Measurements from ENCODE around the gene AGMO. TPM values are rescaled to one million over a fixed set of nuclear protein-coding genes. Genes with fewer than 3 reads are reported as not detected.

Gene AGMO
- total RNA-seq, 1 donor from 2014 or later: not detected

DNA sequence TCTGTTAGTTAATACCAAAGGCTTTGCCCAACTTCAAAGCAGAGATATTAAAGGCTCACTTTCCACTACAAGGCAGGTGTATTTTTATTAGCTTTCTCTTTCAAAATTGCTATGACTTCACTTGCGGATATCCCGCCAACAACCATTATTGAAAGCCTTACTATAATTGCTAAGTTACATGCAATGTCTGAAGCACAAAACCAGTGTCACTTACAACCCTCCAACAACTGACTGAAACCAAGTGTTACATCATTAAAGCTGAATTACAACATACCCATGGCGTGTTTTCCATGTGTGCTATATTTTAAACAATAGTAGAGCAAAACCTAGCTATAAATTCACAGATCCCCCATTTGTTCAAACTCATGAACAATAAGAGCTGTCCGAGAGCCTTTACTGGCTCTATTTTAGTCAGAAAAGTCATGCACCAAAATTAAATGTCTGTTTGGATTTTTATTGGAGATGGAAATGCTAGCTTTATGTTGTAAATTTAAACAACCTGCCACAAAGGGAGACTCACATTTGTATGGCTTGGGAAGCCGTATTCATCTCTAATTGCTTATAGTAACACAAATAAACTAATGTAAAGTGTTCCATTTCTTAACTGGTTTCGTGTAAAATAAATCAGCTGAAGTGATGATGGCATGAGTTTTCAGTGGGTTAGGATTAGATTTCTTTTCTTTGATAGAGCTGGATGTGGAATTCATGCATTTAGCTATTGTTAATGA lies 227.1 kb downstream of the AGMO start:
- intact Hi-C loops (cut with micrococcal nuclease): no loop called here
- peaks cover 9% of the 10 kb centered on the region for H3K9me3 Mint-ChIP-seq
- no peaks in the 10 kb centered on the region for H3K36me3 Mint-ChIP-seq (ENCODE audit: low read depth)
- no peak for DNase-seq (ENCODE audit: low spot score)
- no peaks in the 10 kb centered on the region for H3K27me3 Mint-ChIP-seq (ENCODE audit: low read depth)
- no peak overlapping the region for H3K4me3 Mint-ChIP-seq (ENCODE audit: low read depth)
- H3K4me1 Mint-ChIP-seq (ENCODE audit: low read depth): no peaks in the 10 kb centered on the region
- H3K27ac Mint-ChIP-seq: no peak overlapping the region

DNA sequence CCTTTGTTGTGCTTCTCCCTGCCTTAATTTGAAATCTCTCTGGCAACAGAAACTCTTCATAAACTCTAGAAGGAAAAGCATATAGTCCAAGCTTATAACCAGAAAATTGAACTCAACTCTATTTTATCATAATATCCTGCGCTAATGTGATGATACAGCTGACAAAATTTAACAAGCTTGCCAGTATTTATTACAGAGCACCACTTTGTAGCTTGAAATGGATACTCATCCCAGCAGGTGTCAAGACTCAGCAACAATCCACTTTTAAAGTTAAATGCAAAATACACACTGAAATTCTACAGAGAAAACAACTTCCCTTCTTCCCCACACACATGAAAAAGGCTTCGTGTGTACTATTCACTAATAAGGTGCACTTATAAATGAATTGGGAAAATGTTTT lies 228.9 kb downstream of the AGMO start:
- H3K27me3 Mint-ChIP-seq (ENCODE audit: low read depth): no peaks in the 10 kb centered on the region
- no peak overlapping the region for H3K27ac Mint-ChIP-seq
- intact Hi-C loops (cut with micrococcal nuclease): no loop called here
- H3K36me3 Mint-ChIP-seq (ENCODE audit: low read depth): no peaks in the 10 kb centered on the region
- DNase-seq (ENCODE audit: low spot score): no peak
- H3K4me1 Mint-ChIP-seq (ENCODE audit: low read depth): no peaks in the 10 kb centered on the region
- no peak overlapping the region for H3K4me3 Mint-ChIP-seq (ENCODE audit: low read depth)
- H3K9me3 Mint-ChIP-seq: peaks cover 7% of the 10 kb centered on the region

DNA sequence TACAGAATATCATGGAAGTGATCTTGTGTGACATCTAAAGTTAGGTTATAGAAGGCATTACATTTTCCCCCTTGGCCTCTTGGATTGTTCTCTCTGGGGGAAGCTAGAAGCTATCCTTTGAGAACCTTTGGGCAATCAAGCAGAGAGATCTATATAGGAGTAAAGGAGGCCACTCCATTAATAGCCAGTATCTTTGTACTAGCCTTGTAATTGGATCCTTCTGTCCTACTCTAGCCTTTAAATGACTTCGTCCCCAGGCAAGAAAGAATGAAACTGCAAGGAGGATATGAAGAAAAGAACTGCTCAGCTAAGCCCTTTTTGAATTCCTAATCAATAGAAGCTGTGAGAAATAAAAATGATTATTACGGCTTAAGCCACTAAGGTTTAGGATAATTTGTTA lies 230.9 kb downstream of the AGMO start:
- intact Hi-C loops (cut with micrococcal nuclease): no loop called here
- no peaks in the 10 kb centered on the region for H3K9me3 Mint-ChIP-seq
- no peak for DNase-seq (ENCODE audit: low spot score)
- H3K4me1 Mint-ChIP-seq (ENCODE audit: low read depth): no peaks in the 10 kb centered on the region
- H3K27me3 Mint-ChIP-seq (ENCODE audit: low read depth): no peaks in the 10 kb centered on the region
- no peak overlapping the region for H3K4me3 Mint-ChIP-seq (ENCODE audit: low read depth)
- no peak overlapping the region for H3K27ac Mint-ChIP-seq
- no peaks in the 10 kb centered on the region for H3K36me3 Mint-ChIP-seq (ENCODE audit: low read depth)

DNA sequence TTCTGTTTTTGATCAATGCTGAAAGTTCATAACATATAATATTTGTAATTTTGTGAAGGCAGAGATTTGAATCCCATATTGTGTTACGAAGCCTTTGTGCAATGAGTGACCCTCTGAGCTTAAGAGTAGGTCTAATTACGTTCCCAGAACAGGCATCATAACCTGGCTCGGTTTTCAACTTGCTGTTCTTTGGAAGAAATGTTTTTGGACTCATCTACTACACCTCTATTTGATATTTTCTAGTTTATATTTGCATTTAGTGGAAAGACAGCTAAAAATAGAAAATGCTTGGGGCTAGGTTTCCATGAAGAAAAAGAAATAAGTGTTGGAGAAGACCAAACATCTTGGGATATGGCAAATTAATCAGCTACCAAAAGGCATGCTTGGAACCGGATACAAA lies 234.8 kb downstream of the AGMO start:
- Mint-ChIP-seq H3K36me3 (ENCODE audit: low read depth) (no peaks in the 10 kb centered on the region), H3K27me3 (ENCODE audit: low read depth) (no peaks in the 10 kb centered on the region), H3K27ac (no peak overlapping the region), H3K4me1 (ENCODE audit: low read depth) (no peaks in the 10 kb centered on the region), H3K4me3 (ENCODE audit: low read depth) (no peak overlapping the region), H3K9me3 (no peaks in the 10 kb centered on the region)
- intact Hi-C loops (cut with micrococcal nuclease): no loop called here
- no peak for DNase-seq (ENCODE audit: low spot score)

DNA sequence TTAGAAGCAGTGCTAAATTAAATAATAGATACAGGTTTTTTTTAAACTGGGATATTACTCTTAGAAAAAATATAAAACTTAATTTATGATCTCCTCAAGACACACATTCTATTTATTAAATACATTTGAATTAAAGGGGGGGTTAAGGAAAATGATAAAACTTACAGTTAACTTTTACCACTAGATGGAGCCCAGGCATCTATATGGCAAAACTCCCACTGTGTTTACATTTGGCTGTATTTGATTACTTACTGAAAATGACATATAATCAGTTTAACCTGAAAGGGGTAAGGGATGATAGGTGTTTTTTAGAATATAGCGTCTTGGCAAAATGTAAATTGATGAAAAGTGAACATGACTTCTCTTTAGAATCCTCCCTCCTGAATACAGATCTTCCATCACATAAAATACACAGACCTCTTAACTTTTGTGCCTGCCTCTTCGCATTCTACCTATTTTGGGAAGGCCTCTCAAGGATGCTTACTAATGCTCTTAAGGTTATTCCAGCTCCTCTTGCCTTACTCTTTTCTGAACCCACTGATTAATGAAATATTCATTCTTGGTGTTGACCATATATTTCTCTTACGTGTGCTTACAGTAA lies 235.7 kb downstream of the AGMO start:
- no peaks in the 10 kb centered on the region for H3K4me1 Mint-ChIP-seq (ENCODE audit: low read depth)
- H3K4me3 Mint-ChIP-seq (ENCODE audit: low read depth): no peak overlapping the region
- H3K9me3 Mint-ChIP-seq: no peaks in the 10 kb centered on the region
- no peak overlapping the region for H3K27ac Mint-ChIP-seq
- no peaks in the 10 kb centered on the region for H3K27me3 Mint-ChIP-seq (ENCODE audit: low read depth)
- intact Hi-C loops (cut with micrococcal nuclease): no loop called here
- H3K36me3 Mint-ChIP-seq (ENCODE audit: low read depth): no peaks in the 10 kb centered on the region
- DNase-seq (ENCODE audit: low spot score): no peak

GRCh38 chr7:15323550-15323949 lies 238.3 kb downstream of the AGMO start:
- Mint-ChIP-seq H3K9me3 (no peaks in the 10 kb centered on the region), H3K27ac (no peak overlapping the region), H3K4me3 (ENCODE audit: low read depth) (no peak overlapping the region), H3K27me3 (ENCODE audit: low read depth) (no peaks in the 10 kb centered on the region), H3K36me3 (ENCODE audit: low read depth) (no peaks in the 10 kb centered on the region), H3K4me1 (ENCODE audit: low read depth) (no peaks in the 10 kb centered on the region)
- no peak for DNase-seq (ENCODE audit: low spot score)
- intact Hi-C loops (cut with micrococcal nuclease): no loop called here

- Mint-ChIP-seq H3K9me3 (no peaks in the 10 kb centered on the region), H3K27ac (no peak overlapping the region), H3K36me3 (ENCODE audit: low read depth) (no peaks in the 10 kb centered on the region), H3K4me3 (ENCODE audit: low read depth) (no peak overlapping the region), H3K4me1 (ENCODE audit: low read depth) (no peaks in the 10 kb centered on the region), H3K27me3 (ENCODE audit: low read depth) (no peaks in the 10 kb centered on the region)
- intact Hi-C loops (cut with micrococcal nuclease): no loop called here
- no peak for DNase-seq (ENCODE audit: low spot score)
These were observed 244.6 kb downstream of the AGMO start for GRCh38 chr7:15317215-15317614.

- no peaks in the 10 kb centered on the region for H3K4me1 Mint-ChIP-seq (ENCODE audit: low read depth)
- intact Hi-C loops (cut with micrococcal nuclease): no loop called here
- no peaks in the 10 kb centered on the region for H3K36me3 Mint-ChIP-seq (ENCODE audit: low read depth)
- H3K4me3 Mint-ChIP-seq (ENCODE audit: low read depth): no peak overlapping the region
- H3K27ac Mint-ChIP-seq: no peak overlapping the region
- H3K9me3 Mint-ChIP-seq: no peaks in the 10 kb centered on the region
- no peak for DNase-seq (ENCODE audit: low spot score)
- no peaks in the 10 kb centered on the region for H3K27me3 Mint-ChIP-seq (ENCODE audit: low read depth)
These were observed 246.1 kb downstream of the AGMO start for GRCh38 chr7:15315678-15316077.

DNA sequence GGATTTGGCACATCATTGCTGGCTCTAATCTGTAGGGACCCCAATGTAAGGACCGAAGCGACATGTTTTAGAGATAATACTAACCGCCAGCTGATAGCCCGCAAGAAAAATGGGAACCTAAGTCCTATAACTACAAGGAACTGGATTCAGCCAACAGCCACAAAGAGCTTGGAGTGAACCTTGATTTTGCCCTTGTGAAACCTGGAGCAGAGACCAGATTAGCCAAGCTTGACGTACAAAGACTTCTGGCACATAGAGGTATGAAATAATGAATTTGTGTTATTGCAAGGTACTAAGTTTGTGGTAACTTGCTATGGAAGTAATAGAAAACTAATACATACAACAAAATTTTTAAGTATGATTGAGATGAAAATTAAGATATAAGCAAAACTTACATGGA lies 246.9 kb downstream of the AGMO start:
- Mint-ChIP-seq H3K9me3 (no peaks in the 10 kb centered on the region), H3K4me1 (ENCODE audit: low read depth) (no peaks in the 10 kb centered on the region), H3K4me3 (ENCODE audit: low read depth) (no peak overlapping the region), H3K36me3 (ENCODE audit: low read depth) (no peaks in the 10 kb centered on the region), H3K27ac (no peak overlapping the region), H3K27me3 (ENCODE audit: low read depth) (no peaks in the 10 kb centered on the region)
- intact Hi-C loops (cut with micrococcal nuclease): no loop called here
- DNase-seq (ENCODE audit: low spot score): no peak

DNA sequence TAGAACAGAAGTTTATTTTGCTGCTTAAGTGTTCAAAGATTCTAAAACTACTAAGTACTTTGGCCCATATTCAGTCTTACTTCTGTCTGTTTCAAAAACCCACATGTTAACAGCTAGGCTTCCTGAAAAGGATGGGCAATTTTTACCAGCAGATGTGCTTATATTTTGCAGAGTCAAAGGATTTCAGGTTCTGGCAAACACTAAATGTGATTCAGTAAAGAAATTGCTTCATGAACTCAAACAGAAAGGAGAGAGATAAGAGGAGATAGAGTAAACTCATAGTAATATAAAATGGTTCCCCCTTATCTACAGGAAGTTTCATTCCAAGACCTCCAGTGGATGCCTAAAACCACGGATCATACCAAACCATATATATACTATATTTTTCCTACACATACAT lies 248.5 kb downstream of the AGMO start:
- Mint-ChIP-seq H3K36me3 (ENCODE audit: low read depth) (no peaks in the 10 kb centered on the region), H3K4me1 (ENCODE audit: low read depth) (no peaks in the 10 kb centered on the region), H3K27ac (no peak overlapping the region), H3K27me3 (ENCODE audit: low read depth) (no peaks in the 10 kb centered on the region), H3K9me3 (no peaks in the 10 kb centered on the region), H3K4me3 (ENCODE audit: low read depth) (no peak overlapping the region)
- DNase-seq (ENCODE audit: low spot score): no peak
- intact Hi-C loops (cut with micrococcal nuclease): no loop called here

DNA sequence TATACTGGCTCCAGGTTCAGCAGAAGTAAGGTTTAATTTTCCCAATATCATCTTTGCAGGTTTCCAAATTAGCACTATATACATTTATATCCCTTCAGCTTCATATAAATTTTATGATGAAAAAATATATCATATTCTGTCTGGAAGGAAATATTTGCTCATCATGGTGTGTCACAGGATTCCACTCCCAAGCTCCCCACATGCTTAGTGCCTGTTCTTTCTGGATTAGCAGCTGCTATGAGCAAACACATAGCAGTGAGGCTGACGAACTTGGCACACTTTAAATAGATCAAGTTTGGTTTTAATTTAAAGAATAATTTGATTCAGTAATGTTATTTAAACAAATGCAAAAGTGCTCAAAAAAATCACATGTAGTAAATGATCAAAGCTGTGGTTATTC lies 251.9 kb downstream of the AGMO start:
- Mint-ChIP-seq H3K27me3 (ENCODE audit: low read depth) (no peaks in the 10 kb centered on the region), H3K4me3 (ENCODE audit: low read depth) (no peak overlapping the region), H3K9me3 (no peaks in the 10 kb centered on the region), H3K27ac (no peak overlapping the region), H3K4me1 (ENCODE audit: low read depth) (no peaks in the 10 kb centered on the region), H3K36me3 (ENCODE audit: low read depth) (no peaks in the 10 kb centered on the region)
- intact Hi-C loops (cut with micrococcal nuclease): loop anchor here (5.0 kb wide), 1 partner anchor 762 kb away; no protein-coding TSS in a partner anchor
- no peak for DNase-seq (ENCODE audit: low spot score)

- no peaks in the 10 kb centered on the region for H3K36me3 Mint-ChIP-seq (ENCODE audit: low read depth)
- no peaks in the 10 kb centered on the region for H3K4me1 Mint-ChIP-seq (ENCODE audit: low read depth)
- intact Hi-C loops (cut with micrococcal nuclease): loop anchor here (5.0 kb wide), 1 partner anchor 763 kb away; no protein-coding TSS in a partner anchor
- H3K9me3 Mint-ChIP-seq: no peaks in the 10 kb centered on the region
- H3K27me3 Mint-ChIP-seq (ENCODE audit: low read depth): no peaks in the 10 kb centered on the region
- H3K27ac Mint-ChIP-seq: no peak overlapping the region
- DNase-seq (ENCODE audit: low spot score): no peak
- H3K4me3 Mint-ChIP-seq (ENCODE audit: low read depth): no peak overlapping the region
These were observed 253.0 kb downstream of the AGMO start for GRCh38 chr7:15308821-15309220.

DNA sequence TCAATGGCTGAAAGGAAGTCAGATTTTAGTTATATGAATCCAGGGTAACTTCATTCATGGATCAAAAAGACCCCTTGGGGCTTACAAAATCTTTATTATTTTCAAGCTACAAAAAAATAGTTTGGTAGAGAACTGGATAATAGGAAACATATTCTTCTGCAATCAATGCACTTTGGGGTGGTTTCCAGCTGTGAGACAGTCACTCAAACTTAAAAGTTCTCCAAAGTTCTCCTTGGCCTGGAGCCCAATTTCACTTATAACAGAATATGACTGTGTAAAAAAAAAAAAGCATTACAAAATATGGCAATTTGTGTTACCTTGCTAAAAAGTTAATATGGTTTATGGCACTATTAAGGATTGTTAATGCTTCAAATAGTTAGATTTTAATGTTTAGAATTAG lies 255.5 kb downstream of the AGMO start:
- no peaks in the 10 kb centered on the region for H3K36me3 Mint-ChIP-seq (ENCODE audit: low read depth)
- H3K4me1 Mint-ChIP-seq (ENCODE audit: low read depth): no peaks in the 10 kb centered on the region
- H3K4me3 Mint-ChIP-seq (ENCODE audit: low read depth): no peak overlapping the region
- no peak for DNase-seq (ENCODE audit: low spot score)
- no peaks in the 10 kb centered on the region for H3K9me3 Mint-ChIP-seq
- intact Hi-C loops (cut with micrococcal nuclease): loop anchor here (5.0 kb wide), 1 partner anchor 766 kb away; no protein-coding TSS in a partner anchor
- H3K27me3 Mint-ChIP-seq (ENCODE audit: low read depth): no peaks in the 10 kb centered on the region
- H3K27ac Mint-ChIP-seq: no peak overlapping the region
